ENCODE data around the gene LRRC49. TPM values are rescaled to one million over a fixed set of nuclear protein-coding genes. Genes with fewer than 3 reads are reported as not detected.

Gene LRRC49
- total and polyA plus RNA-seq, 7 donors, result 0.44 to 4.4 (median 1.7) TPM

DNA sequence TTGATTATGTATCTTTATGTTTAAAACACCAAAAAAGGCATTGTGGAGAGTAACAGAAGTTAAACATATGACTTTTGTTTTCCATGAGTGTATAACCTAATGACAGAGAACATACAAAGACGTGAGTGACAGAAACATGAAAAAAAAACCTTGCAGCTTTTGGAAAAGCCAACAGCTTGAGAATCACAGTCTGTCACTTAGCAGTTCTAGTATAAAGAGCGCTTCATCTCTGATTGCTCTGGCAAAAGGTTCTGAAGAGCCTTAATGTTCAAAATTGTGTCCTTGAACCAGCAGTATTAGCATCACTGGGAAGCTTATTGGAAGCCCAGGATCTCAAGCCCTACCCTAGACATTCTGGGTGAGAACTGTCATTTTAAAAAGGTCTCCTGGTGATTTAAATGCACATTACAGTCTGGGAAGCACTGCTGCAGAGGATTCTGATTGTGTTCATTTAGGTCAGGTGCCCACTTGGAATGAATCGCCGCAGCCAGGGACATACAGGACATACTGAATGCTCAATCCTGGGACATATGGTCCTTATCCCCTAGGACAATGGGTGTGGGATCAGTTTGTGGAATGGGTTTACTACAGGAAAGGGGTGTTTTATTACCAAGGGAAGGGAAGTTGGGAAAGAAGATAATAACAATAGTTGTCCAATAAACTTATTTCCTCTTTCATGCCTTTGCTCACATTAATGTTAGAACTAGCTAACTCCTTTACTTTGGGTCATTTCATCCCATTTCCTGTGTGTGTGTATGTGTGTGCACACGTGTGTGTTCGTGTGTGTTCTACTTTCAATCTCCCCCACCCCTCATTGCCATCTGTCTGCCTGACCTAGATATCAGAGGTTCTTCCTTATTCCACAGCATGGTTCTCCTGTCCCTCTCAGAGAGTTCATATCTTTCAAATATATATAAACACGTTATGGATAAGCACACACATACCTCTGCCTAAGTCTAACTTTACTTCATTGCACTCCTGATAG is 55.0 kb downstream of the LRRC49 start:
- DNase-seq (no peak), ATAC-seq (no peak)
- no peak overlapping the region for H3K27ac ChIP-seq
- no peaks in the 10 kb centered on the region for H3K27me3 ChIP-seq (ENCODE audit: insufficient read depth in 3 of 3, low read length in 2 of 3)
- no peak overlapping the region for H3K4me3 ChIP-seq
- H3K9me3 ChIP-seq, result peaks cover 4% of the 10 kb centered on the region
- H3K4me1 ChIP-seq, result no peaks in the 10 kb centered on the region
- 72 to 82% (median 75%) methylated on average over 7 of the region's 7 CpGs for WGBS, 3 donors
- TF ChIP-seq, protein P1, sequence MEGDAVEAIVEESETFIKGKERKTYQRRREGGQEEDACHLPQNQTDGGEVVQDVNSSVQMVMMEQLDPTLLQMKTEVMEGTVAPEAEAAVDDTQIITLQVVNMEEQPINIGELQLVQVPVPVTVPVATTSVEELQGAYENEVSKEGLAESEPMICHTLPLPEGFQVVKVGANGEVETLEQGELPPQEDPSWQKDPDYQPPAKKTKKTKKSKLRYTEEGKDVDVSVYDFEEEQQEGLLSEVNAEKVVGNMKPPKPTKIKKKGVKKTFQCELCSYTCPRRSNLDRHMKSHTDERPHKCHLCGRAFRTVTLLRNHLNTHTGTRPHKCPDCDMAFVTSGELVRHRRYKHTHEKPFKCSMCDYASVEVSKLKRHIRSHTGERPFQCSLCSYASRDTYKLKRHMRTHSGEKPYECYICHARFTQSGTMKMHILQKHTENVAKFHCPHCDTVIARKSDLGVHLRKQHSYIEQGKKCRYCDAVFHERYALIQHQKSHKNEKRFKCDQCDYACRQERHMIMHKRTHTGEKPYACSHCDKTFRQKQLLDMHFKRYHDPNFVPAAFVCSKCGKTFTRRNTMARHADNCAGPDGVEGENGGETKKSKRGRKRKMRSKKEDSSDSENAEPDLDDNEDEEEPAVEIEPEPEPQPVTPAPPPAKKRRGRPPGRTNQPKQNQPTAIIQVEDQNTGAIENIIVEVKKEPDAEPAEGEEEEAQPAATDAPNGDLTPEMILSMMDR (IDR thresholded peaks at IDR 0.05), result no peak
- no peaks in the 10 kb centered on the region for H3K36me3 ChIP-seq (ENCODE audit: insufficient read depth in 1 of 2, low read depth in 1 of 2)
- intact Hi-C loops (cut with DNase I), result no loop called here

DNA sequence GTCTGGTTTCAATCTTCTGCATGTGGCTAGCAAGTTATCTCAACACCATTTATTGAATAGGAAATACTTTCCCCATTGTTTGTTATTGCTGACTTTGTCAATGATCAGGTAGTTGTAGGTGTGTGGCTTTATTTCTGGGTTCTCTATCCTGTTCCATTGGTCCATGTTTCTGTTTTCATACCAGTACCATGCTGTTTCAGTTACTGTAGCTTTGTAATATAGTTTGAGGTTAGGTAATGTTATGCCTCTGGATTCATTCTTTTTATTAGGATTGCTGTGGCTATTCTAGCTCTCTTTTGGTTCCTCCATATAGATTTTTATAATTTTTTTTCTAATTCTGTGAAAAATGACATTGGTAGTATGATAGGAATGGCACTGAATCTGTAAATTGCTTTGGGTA is 58.3 kb downstream of the LRRC49 start:
- ATAC-seq, result no peak
- TF ChIP-seq, protein P1 (IDR thresholded peaks at IDR 0.05), result no peak
- H3K27me3 ChIP-seq (ENCODE audit: insufficient read depth in 3 of 3, low read length in 2 of 3), result no peaks in the 10 kb centered on the region
- no peaks in the 10 kb centered on the region for H3K36me3 ChIP-seq (ENCODE audit: insufficient read depth in 1 of 2, low read depth in 1 of 2)
- DNase-seq, result no peak
- no peak overlapping the region for H3K27ac ChIP-seq
- intact Hi-C loops (cut with DNase I), result no loop called here
- peaks cover 4% of the 10 kb centered on the region for H3K9me3 ChIP-seq
- no peak overlapping the region for H3K4me3 ChIP-seq
- H3K4me1 ChIP-seq, result no peaks in the 10 kb centered on the region

DNA sequence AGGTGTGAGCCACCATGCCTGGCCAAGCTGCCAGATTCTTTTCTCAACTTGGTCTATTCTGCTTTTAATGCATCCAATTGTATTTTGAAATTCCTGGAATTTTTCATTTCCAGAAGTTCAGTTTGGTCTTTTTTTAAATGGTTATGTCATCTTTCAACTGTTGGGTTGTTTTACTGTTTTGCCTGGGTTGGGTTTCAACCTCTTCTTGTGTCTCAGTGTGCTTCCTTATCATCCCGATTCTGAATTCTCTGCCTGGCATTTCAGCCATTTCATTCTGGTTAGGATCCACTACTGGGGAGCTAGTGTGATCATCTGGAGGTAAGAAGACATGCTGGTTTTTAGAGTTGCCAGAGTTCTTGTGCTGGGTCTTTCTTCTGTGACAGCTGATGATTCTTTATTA is 61.5 kb downstream of the LRRC49 start:
- Histone ChIP-seq H3K4me1 (no peaks in the 10 kb centered on the region), H3K27me3 (ENCODE audit: insufficient read depth in 3 of 3, low read length in 2 of 3) (no peaks in the 10 kb centered on the region), H3K27ac (no peak overlapping the region), H3K9me3 (peaks cover 4% of the 10 kb centered on the region), H3K36me3 (ENCODE audit: insufficient read depth in 1 of 2, low read depth in 1 of 2) (no peaks in the 10 kb centered on the region), H3K4me3 (no peak overlapping the region)
- ATAC-seq (no peak), DNase-seq (no peak)
- WGBS, 3 donors, result 69 to 81% (median 74%) methylated on average over 1 of the region's 1 CpG
- intact Hi-C loops (cut with DNase I), result no loop called here
- TF ChIP-seq, protein P1 (IDR thresholded peaks at IDR 0.05), result no peak

DNA sequence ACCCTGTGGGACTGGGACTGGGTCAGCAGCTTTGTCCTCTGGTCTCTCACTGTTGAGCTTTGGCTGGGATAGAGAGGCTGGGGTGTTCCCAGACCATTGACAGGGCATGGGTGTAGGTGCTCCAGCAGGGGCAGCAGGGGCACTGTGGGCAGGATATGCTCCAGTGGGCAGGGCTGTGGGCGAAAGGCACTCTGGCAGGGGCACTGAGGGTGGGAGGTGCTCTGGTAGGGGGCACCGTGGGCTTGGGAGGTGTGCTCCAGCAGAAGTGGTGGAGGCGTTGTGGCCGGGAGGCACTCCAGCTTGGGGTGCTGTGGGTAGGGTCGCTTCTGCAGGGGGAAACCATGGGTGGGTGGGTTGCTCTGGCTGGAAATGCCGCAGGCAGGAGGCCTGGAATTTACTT is 62.1 kb downstream of the LRRC49 start:
- H3K4me3 ChIP-seq, result no peak overlapping the region
- DNase-seq (no peak), ATAC-seq (no peak)
- no peak overlapping the region for H3K27ac ChIP-seq
- H3K9me3 ChIP-seq, result peaks cover 4% of the 10 kb centered on the region
- TF ChIP-seq, protein P1 (IDR thresholded peaks at IDR 0.05), result no peak
- no peaks in the 10 kb centered on the region for H3K4me1 ChIP-seq
- H3K27me3 ChIP-seq (ENCODE audit: insufficient read depth in 3 of 3, low read length in 2 of 3), result no peaks in the 10 kb centered on the region
- WGBS, 3 donors, result 91 to 98% (median 93%) methylated on average over 5 to 6 of the region's 6 CpGs
- no peaks in the 10 kb centered on the region for H3K36me3 ChIP-seq (ENCODE audit: insufficient read depth in 1 of 2, low read depth in 1 of 2)
- intact Hi-C loops (cut with DNase I), result no loop called here

Data from psoas muscle (tissue), 8 donors.